ENCODE results near the gene PYGB.
"Not testable (repeated sequence)": the region's sequence is repeated elsewhere in the genome, so short reads cannot be mapped to it uniquely, and the experiment has no call there.

Gene PYGB

DNA sequence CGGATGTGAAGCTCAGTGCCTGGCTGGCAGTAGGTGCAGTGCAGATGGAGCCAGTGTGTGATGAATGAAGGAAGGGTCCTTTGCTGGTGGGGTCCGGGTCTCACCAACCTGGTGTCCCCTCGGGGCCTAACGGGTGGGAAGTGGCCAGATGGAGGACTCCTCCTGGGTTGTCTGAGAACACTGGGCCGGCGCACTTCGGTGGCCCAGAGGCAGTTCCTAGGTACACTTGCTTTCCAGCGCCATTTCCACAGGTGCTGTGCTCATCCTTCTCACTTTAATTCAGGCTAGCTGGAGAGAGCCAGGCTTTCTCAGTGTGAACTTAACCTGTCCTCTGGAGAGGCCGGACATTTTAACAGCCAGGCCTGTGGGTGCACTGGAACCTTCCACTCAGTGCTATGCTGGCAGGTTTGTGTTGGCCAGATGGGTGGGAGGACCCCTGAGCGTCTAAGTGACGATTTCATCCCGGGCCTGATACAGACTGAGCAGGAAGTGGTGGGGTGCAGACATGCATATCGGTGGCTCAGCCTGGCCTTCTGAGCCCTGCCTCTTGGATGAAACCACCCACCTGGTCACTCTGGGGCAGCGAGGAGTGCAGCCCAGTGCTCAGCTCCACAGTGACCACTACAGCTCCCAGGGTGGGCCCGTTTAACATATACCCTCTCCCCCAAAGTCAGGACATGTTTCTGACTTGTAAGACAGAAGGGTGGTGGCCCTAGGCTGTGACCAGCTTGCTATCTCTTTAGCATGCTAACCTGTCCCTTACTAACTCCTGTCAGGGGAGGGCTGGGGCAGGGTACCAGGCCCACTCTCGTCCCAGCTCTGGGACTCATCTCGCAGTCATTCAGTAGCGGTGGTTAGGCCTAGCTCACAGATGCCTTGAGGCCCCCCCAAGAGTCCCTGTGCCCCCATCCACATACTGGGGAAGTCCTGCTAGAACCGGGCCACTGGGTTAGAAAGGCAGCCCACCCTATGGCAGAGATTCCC lies 8.2 kb upstream of the PYGB start:
- DNase-seq (ENCODE audit: low read depth in 1 of 2, low spot score in 1 of 2): no peak
- TF ChIP-seq JUND (IDR thresholded peaks at IDR 0.05; ENCODE audit: low read depth): no peak
- in situ Hi-C loops (cut with HindIII; ENCODE audit: low pct_unique_long_range_greater_than_20kb, low sequenced_read_pairs): no loop called here

DNA sequence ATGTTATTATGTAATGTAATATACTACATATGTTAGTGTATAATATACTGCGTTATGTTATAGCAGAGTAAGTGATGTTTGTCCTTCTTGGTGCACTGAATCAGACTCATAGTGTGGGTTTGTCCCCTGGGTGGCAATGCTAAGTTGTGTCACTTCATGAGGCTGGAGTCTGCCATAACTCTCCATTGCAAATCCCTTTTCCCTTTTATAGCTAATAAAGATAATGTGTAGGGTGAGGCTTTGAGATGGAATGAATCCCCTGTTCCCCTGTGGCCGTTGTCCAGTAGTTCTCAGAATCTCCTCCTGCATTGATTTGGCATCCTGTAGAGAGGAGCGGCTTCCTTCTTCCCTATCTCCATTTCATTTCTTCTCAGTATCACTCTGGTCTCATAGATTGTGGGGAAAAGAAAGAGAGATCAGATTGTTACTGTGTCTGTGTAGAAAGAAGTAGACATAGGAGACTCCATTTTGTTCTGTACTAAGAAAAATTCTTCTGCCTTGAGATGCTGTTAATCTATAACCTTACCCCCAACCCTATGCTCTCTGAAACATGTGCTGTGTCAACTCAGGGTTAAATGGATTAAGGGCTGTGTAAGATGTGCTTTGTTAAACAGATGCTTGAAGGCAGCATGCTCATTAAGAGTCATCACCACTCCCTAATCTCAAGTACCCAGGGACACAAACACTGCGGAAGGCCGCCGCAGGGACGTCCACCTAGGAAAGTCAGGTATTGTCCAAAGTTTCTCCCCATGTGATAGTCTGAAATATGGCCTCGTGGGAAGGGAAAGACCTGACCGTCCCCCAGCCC lies 6.8 kb upstream of the PYGB start:
- not testable (repeated sequence) for DNase-seq (ENCODE audit: low read depth in 1 of 2, low spot score in 1 of 2)

DNA sequence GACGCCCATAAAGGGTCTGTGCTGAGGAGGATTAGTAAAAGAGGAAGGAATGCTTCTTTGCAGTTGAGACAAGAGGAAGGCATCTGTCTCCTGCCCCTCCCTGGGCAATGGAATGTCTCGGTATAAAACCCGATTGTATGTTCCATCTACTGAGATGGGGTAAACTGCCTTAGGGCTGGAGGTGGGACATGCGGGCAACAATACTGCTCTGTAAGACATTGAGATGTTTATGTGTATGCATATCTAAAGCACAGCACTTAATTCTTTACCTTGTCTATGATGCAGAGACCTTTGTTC lies 6.3 kb upstream of the PYGB start:
- DNase-seq (ENCODE audit: low read depth in 1 of 2, low spot score in 1 of 2); in situ Hi-C loops (cut with HindIII; ENCODE audit: low pct_unique_long_range_greater_than_20kb, low sequenced_read_pairs): not testable (repeated sequence)

More for the DNA sequence above, 6.8 kb upstream of the PYGB start:
- in situ Hi-C loops (cut with HindIII; ENCODE audit: low pct_unique_long_range_greater_than_20kb, low sequenced_read_pairs): not testable (repeated sequence)

DNA sequence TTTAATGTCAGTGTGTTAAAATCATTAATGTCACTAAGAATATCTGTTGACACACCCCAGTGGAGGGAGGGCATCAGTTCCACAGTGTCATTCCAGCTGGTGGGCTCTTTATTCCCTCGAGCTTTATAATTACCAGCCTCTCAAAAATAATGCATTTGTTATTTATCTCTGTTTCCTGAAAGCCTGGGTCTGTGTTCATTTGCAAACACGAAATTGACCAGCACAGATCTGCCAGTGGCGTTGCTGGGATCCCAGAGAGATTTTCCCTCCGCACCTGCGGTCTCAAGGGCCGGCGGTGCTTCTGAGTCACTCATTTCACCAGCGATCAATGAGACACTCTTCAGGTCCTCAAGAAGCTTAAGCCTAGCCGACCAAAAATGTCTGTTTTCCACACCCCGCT lies 5.7 kb upstream of the PYGB start:
- no peak for DNase-seq (ENCODE audit: low read depth in 1 of 2, low spot score in 1 of 2)
- in situ Hi-C loops (cut with HindIII; ENCODE audit: low pct_unique_long_range_greater_than_20kb, low sequenced_read_pairs): no loop called here
- TF ChIP-seq JUND (IDR thresholded peaks at IDR 0.05; ENCODE audit: low read depth): no peak

GRCh38 chr20:25243416-25243979 lies 4.4 kb upstream of the PYGB start:
- no peak for TF ChIP-seq JUND (IDR thresholded peaks at IDR 0.05; ENCODE audit: low read depth)
- in situ Hi-C loops (cut with HindIII; ENCODE audit: low pct_unique_long_range_greater_than_20kb, low sequenced_read_pairs): no loop called here
- DNase-seq (ENCODE audit: low read depth in 1 of 2, low spot score in 1 of 2): no peak

DNA sequence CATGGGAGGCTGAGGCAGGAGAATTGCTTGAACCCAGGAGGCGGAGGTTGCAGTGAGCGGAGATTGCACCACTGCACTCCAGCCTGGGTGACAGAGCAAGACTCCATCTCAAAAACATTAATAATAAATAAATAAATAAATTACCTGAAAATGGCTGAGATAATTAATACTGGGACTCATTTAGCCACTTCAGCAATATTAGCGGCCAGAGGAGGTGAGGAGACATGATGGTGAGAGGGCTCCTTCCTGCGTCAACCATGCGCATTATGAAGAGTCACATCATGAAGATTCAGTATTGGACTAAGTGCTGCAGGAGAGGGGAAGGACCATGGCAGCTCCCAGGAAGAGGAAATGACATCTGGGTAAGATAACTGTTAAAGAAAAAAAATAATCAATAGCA lies 2.9 kb upstream of the PYGB start:
- TF ChIP-seq JUND (IDR thresholded peaks at IDR 0.05; ENCODE audit: low read depth): no peak
- no peak for DNase-seq (ENCODE audit: low read depth in 1 of 2, low spot score in 1 of 2)
- in situ Hi-C loops (cut with HindIII; ENCODE audit: low pct_unique_long_range_greater_than_20kb, low sequenced_read_pairs): no loop called here

- no peak for DNase-seq (ENCODE audit: low read depth in 1 of 2, low spot score in 1 of 2)
- in situ Hi-C loops (cut with HindIII; ENCODE audit: low pct_unique_long_range_greater_than_20kb, low sequenced_read_pairs): no loop called here
- no peak for TF ChIP-seq JUND (IDR thresholded peaks at IDR 0.05; ENCODE audit: low read depth)
Observed at GRCh38 chr20:25245461-25245860, 2.4 kb upstream of the PYGB start.

- DNase-seq (ENCODE audit: low read depth in 1 of 2, low spot score in 1 of 2): no peak
- no peak for TF ChIP-seq JUND (IDR thresholded peaks at IDR 0.05; ENCODE audit: low read depth)
- in situ Hi-C loops (cut with HindIII; ENCODE audit: low pct_unique_long_range_greater_than_20kb, low sequenced_read_pairs): no loop called here
Observed at GRCh38 chr20:25246182-25246999, 1.5 kb upstream of the PYGB start.

- in situ Hi-C loops (cut with HindIII; ENCODE audit: low pct_unique_long_range_greater_than_20kb, low sequenced_read_pairs): no loop called here
Observed at GRCh38 chr20:25247000-25247517, 826 bp upstream of the PYGB start.

GRCh38 chr20:25247518-25247955 lies 348 bp upstream of the PYGB start:
- DNase-seq (ENCODE audit: low read depth in 1 of 2, low spot score in 1 of 2): peak in 1 of 2 experiments; percentile 54
- in situ Hi-C loops (cut with HindIII; ENCODE audit: low pct_unique_long_range_greater_than_20kb, low sequenced_read_pairs): no loop called here
- no peak for TF ChIP-seq JUND (IDR thresholded peaks at IDR 0.05; ENCODE audit: low read depth)

More at GRCh38 chr20:25247000-25247517, 826 bp upstream of the PYGB start:
- DNase-seq (ENCODE audit: low read depth in 1 of 2, low spot score in 1 of 2): peak; percentile 70 to 72
- TF ChIP-seq JUND (IDR thresholded peaks at IDR 0.05; ENCODE audit: low read depth): no peak

- in situ Hi-C loops (cut with HindIII; ENCODE audit: low pct_unique_long_range_greater_than_20kb, low sequenced_read_pairs): no loop called here
- no peak for DNase-seq (ENCODE audit: low read depth in 1 of 2, low spot score in 1 of 2)
- no peak for TF ChIP-seq JUND (IDR thresholded peaks at IDR 0.05; ENCODE audit: low read depth)
Observed at GRCh38 chr20:25248786-25249172, 894 bp downstream of the PYGB start.

Measured in T47D (cell line).